Gastrocnemius medialis (tissue), 4 donors: ENCODE measurements around the gene GFOD1.

Experiments
- CTCF ChIP-seq, 5 experiments: fragments of 450-650 bp in 3 of 5; fragments of 200-600 bp in 2 of 5; sonication (generic) in 2 of 5; IDR thresholded peaks in 4 of 5; conservative IDR thresholded peaks in 1 of 5; 1 replicate in 4 of 5; 2 replicates in 1 of 5; pipeline ENCODE4 v1.5.1; 2016 to 2019; ENCODE audit warnings: antibody characterized with exemption in 5 of 5, mild to moderate bottlenecking in 3 of 5, moderate library complexity in 3 of 5
- POLR2A ChIP-seq, 2 donors: fragments of 450-650 bp; IDR thresholded peaks; one replicate each; pipeline ENCODE4 v1.6.1; 2017; ENCODE audit warnings: antibody characterized with exemption in 2 of 2, mild to moderate bottlenecking in 2 of 2, moderate library complexity in 2 of 2

GRCh38 chr6:13478525-13478966 lies 8.9 kb downstream of the GFOD1 start:
- TF ChIP-seq CTCF (IDR thresholded peaks at IDR 0.05 in 4 of 5, conservative IDR thresholded peaks at IDR 0.05 in 1 of 5) (no peak), POLR2A (IDR thresholded peaks at IDR 0.05) (no peak)
